Neural cell (in vitro differentiated cells): ENCODE data around the gene CA14.

Source experiments
- EZH2 ChIP-seq: fragments of 200-600, 300-800 bp; shearing (Covaris generic), sonication (generic); IDR thresholded peaks from 2 replicates; pipeline ENCODE4 v1.6.1; 2014; ENCODE audit warnings: antibody characterized with exemption, low read length, borderline replicate concordance, mild to moderate bottlenecking; ENCODE audit not compliant: insufficient read depth, poor library complexity, severe bottlenecking
- RAD21 ChIP-seq: fragments of 450-650 bp; conservative IDR thresholded peaks from 2 replicates; pipeline ENCODE4 v1.6.1; 2014; ENCODE audit warnings: antibody characterized with exemption, mild to moderate bottlenecking, moderate library complexity
- SMC3 ChIP-seq: fragments of 450-650 bp; conservative IDR thresholded peaks from 2 replicates; pipeline ENCODE4 v1.6.1; 2014; ENCODE audit warnings: antibody characterized with exemption, mild to moderate bottlenecking, moderate library complexity; ENCODE audit not compliant: poor library complexity
- TF ChIP-seq, protein P1 (sequence below): fragments of 450-650 bp; IDR thresholded peaks from 2 replicates; pipeline ENCODE4 v1.5.1; 2014; ENCODE audit warnings: antibody characterized with exemption, mild to moderate bottlenecking, moderate library complexity; ENCODE audit not compliant: poor library complexity, severe bottlenecking

DNA sequence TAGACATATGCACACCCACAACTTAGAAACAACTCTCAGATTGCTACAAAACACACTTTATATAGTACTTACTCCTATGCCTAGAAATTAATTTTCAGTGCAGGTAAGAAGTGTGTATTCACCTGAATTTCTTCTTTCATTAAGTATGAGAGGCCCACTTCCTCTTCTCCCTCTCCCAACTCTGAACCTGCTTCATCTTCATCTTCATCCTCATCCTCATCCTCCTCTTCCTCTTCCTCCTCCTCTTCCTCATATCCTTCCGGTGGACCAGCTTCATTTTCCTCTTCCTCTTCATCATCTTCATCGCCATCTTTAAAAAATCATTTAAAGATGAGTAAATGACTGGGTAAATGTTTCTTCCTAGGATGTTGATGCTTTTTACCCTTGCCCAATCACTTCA, 31.1 kb upstream of the CA14 start:
- TF ChIP-seq, protein P1, sequence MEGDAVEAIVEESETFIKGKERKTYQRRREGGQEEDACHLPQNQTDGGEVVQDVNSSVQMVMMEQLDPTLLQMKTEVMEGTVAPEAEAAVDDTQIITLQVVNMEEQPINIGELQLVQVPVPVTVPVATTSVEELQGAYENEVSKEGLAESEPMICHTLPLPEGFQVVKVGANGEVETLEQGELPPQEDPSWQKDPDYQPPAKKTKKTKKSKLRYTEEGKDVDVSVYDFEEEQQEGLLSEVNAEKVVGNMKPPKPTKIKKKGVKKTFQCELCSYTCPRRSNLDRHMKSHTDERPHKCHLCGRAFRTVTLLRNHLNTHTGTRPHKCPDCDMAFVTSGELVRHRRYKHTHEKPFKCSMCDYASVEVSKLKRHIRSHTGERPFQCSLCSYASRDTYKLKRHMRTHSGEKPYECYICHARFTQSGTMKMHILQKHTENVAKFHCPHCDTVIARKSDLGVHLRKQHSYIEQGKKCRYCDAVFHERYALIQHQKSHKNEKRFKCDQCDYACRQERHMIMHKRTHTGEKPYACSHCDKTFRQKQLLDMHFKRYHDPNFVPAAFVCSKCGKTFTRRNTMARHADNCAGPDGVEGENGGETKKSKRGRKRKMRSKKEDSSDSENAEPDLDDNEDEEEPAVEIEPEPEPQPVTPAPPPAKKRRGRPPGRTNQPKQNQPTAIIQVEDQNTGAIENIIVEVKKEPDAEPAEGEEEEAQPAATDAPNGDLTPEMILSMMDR: no peak
- no peak for TF ChIP-seq EZH2
- no peak for TF ChIP-seq SMC3
- TF ChIP-seq RAD21: no peak
